AG04450 (cell line): ENCODE measurements around the gene NFATC2. TPM values are rescaled to one million over a fixed set of nuclear protein-coding genes. Genes with fewer than 3 reads are reported as not detected.
"Not testable (repeated sequence)": the region's sequence is repeated elsewhere in the genome, so short reads cannot be mapped to it uniquely, and the experiment has no call there.

ENCODE experiments used
- CTCF ChIA-PET: fragments of 300-600, 350-600 bp; formaldehyde crosslinking; extraction: SDS; loops from one replicate; lab custom pipeline; 2022; ENCODE audit warnings: antibody characterized with exemption, inconsistent platforms; lab: Charles Lee
- POLR2A ChIA-PET: fragments of 350-600 bp; formaldehyde crosslinking; extraction: SDS; loops from one replicate; lab custom pipeline; 2021; ENCODE audit warnings: antibody characterized with exemption, inconsistent platforms; lab: Yijun Ruan, JAX
- DNase-seq: peaks from one replicate; pipeline ENCODE4 v3.0.0-alpha.2; 2011; ENCODE audit warnings: low read depth, low spot score
- H3K27ac ChIP-seq: one replicate; pipeline ENCODE4 v1.5.1; 2012; ENCODE audit warnings: low read depth, low read length, control low read depth
- H3K27me3 ChIP-seq: one replicate; pipeline ENCODE4 v1.6.0; 2012; ENCODE audit warnings: low read length; ENCODE audit not compliant: control insufficient read depth, insufficient read depth
- H3K4me3 ChIP-seq: 2 replicates; pipeline ENCODE4 v1.5.1; 2011; ENCODE audit warnings: mild to moderate bottlenecking, low read depth, low read length, control low read depth
- H3K9me3 ChIP-seq: 2 replicates; pipeline ENCODE4 v1.5.1; 2012; ENCODE audit warnings: low read length; ENCODE audit not compliant: control insufficient read depth, insufficient read depth
- CTCF ChIP-seq: IDR thresholded peaks from 2 replicates; pipeline ENCODE4 v1.5.1; 2011; ENCODE audit warnings: low read depth, low read length, control low read depth, inconsistent platforms
- polyA plus RNA-seq: library from polyadenylated mRNA; depleted of rRNA; stranded (reverse); fragments of >200 nt; gene quantifications from 2 replicates; pipeline ENCODE4 v1.2.3, GENCODE V29; 2011

NFATC2 gene
- polyA plus RNA-seq, 1 experiment = 0.07 TPM

DNA sequence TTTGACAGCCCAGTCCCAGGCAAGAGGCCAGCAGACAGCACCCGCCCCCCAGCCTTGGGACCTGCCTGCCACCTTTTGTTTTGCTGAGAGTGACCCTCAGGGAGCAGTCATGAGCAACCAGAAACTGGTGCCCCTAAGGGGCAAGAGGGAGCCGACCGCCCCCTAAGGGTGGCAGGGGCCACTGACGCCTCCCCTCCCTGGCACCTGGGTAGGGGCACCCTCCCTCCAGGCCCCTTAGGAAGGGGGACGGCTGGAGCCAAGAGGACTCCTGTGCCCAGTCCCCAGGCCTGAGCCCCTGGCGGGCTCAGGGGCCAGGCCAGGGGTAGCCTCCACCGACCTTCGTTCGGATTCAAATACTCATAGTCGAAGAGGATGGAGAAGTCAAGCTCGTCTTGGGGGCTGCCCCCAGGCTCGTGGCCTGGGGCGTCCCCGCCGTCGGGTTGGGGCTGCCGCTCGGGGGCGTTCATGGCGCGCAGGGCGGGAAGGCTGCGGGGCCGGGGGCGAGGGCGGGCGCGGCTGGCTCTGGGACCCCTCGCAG, 417 bp downstream of the NFATC2 start:
- CTCF ChIA-PET = no interaction called here

DNA sequence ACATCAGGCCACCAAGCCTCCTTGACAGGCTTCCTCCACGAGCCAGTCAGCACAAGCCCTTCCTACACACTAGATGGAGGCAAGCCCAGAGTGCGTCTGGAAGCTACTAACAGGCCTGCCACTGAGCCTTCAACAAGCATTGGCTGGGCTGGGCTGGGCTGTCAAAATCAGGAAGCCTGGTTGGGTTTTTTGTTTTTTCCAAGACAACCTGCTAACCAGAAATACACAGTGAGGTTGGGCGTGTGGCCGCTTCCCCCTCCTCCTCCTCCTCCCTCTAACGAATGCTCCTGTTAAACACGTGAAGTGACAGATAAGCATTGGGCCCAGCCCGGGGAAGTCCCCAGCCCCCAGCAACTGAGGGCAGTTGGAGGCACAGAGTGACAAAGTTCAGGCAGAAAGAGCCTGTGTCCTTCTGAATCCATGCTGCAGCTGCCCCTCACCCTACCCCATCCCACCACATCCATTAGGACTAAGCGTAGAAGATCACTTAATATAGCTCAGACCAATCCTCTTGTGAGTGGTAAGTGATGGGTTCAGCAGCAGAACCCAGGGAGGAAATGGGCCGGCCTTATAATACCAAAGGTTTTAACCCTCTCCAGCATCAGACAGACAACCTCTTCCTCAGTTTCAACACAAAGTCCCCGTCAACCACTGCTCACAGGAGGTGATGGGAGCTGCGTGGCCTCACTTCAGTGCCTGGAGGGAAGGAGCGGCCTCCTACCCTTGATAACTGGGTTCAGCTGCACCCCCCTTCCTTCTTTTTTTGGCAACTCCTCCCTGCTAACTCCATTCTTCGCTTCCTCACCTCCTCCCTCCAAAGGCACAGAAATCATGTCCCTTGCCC, 1.1 kb downstream of the NFATC2 start:
- no peak for TF ChIP-seq CTCF
- H3K27ac ChIP-seq = no peak overlapping the region
- no peaks in the 10 kb centered on the region; the same call in none of the 2 replicates for H3K9me3 ChIP-seq
- H3K27me3 ChIP-seq = no peaks in the 10 kb centered on the region
- no peak overlapping the region for H3K4me3 ChIP-seq
- CTCF ChIA-PET = no interaction called here
- no peak for DNase-seq
- POLR2A ChIA-PET = no interaction called here

More for the DNA sequence above, 417 bp downstream of the NFATC2 start:
- POLR2A ChIA-PET = no interaction called here
- DNase-seq = no peak
- Histone ChIP-seq H3K9me3 (no peaks in the 10 kb centered on the region; the same call in none of the 2 replicates), H3K27ac (no peak overlapping the region), H3K4me3 (no peak overlapping the region), H3K27me3 (no peaks in the 10 kb centered on the region)
- TF ChIP-seq CTCF = no peak

DNA sequence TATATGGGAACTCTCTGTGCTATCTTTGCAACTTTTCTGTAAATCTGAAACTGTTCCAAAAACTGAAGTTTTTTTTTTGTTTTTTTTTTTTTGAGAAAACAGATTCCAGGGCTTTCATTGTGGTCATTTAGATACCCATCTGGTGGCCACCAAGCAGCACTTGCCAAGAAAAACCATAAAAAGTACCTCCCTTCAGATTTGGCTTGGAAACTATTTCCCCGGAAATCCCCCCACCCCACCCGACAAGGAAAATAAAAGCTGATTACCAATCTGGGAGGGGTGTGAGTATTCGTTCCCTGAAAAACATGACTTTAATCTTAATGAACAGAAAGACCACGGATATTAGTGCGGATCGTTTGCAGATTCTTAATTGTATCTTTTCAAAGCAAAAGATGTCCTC, 1.9 kb downstream of the NFATC2 start:
- no peak overlapping the region for H3K27ac ChIP-seq
- TF ChIP-seq CTCF = no peak
- DNase-seq = no peak
- H3K9me3 ChIP-seq = no peaks in the 10 kb centered on the region; the same call in none of the 2 replicates
- CTCF ChIA-PET = no interaction called here
- no peaks in the 10 kb centered on the region for H3K27me3 ChIP-seq
- POLR2A ChIA-PET = no interaction called here
- no peak overlapping the region for H3K4me3 ChIP-seq

GRCh38 chr20:51540074-51540473, 2.4 kb downstream of the NFATC2 start:
- H3K27me3 ChIP-seq, H3K9me3 ChIP-seq, POLR2A ChIA-PET, H3K27ac ChIP-seq, DNase-seq, H3K4me3 ChIP-seq: not testable (repeated sequence)
- CTCF ChIA-PET = interaction anchor here (1.3 kb wide), 1 partner anchor 553 kb away, joined by 3 read pairs; no protein-coding TSS in a partner anchor

DNA sequence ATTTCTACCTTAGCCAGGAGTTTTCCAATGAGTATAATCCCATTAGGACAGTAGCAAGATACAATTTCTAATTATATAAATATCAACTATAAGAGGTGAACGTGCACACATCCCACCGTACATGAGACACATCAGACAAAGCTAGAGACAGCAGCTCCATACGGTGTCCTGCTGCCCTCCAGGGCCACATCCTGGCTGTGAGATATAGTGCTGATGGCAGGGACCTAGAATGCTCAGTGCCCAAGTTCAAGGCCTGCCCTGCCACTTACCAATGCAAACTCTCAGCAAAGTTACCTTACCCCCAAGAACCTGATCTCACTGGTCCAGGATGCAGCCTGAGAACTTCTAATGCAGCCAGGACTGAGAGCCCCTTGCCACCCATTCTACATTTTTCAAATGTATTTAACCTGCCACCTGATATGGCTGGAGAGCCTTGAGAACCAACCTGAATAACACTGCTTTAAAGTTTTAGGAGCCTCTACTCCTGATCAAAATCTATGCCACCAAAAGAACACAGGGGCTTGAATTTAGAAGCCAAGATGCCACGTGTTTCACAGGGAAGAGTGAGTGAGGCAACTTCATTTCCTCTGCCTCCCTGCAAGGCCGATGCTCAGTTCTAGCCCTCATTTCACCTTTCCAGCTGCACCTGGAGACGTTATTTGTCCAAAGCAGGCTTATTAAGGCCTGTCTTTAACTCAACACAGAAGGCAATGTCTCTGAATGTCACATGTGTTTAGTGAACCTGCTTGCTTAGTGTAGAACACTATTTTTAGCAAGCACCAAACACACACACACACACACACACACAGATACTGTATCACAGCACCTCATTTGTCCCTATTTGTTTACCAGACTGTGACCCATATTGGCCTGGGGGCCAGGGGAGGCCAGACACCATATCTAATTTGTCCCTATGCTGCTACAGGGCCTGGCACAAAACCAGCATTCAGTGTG, 6.1 kb downstream of the NFATC2 start:
- ChIA-PET CTCF (no interaction called here), POLR2A (no interaction called here)
- no peak overlapping the region for H3K4me3 ChIP-seq
- no peak for DNase-seq
- no peak for TF ChIP-seq CTCF
- no peaks in the 10 kb centered on the region; the same call in none of the 2 replicates for H3K9me3 ChIP-seq
- no peak overlapping the region for H3K27ac ChIP-seq
- H3K27me3 ChIP-seq = no peaks in the 10 kb centered on the region
